Measurements from ENCODE around the gene TNIP1.

GRCh38 chr5:151007430-151008209, 73.2 kb downstream of the TNIP1 start:
- no peak for TF ChIP-seq CTCF (IDR thresholded peaks at IDR 0.05; ENCODE audit: poor library complexity)
- no peak for TF ChIP-seq EZH2 (IDR thresholded peaks at IDR 0.05; ENCODE audit: borderline replicate concordance)
